ENCODE results near the gene CENPH. TPM values are rescaled to one million over a fixed set of nuclear protein-coding genes. Genes with fewer than 3 reads are reported as not detected.
A peak's percentile ranks its signal among the peaks of the same experiment; 100 is the strongest.

Gene CENPH
- total and polyA plus RNA-seq, 2 of the 13 experiments (the other 11 are each of a cell fraction or from before 2014, with no cell fraction given): 11.2 to 28.8 TPM

GRCh38 chr5:69206528-69207190 is 17.3 kb downstream of the CENPH start (continued):
- TF ChIP-seq ZBTB37 (CRISPR knock-in tag; IDR thresholded peaks at IDR 0.05) (no peak), SSRP1 (CRISPR knock-in tag; IDR thresholded peaks at IDR 0.05) (no peak), IKZF4 (CRISPR knock-in tag; IDR thresholded peaks at IDR 0.05; ENCODE audit: borderline replicate concordance, low read depth, not compliant biosample characterization) (no peak), ZNF710 (CRISPR knock-in tag; IDR thresholded peaks at IDR 0.05; ENCODE audit: borderline replicate concordance) (no peak), STAG1 (CRISPR knock-in tag; IDR thresholded peaks at IDR 0.05) (no peak), UBTF (CRISPR knock-in tag; IDR thresholded peaks at IDR 0.05) (no peak), ZSCAN9 (CRISPR knock-in tag; IDR thresholded peaks at IDR 0.05; ENCODE audit: borderline replicate concordance) (no peak), CSRNP1 (CRISPR knock-in tag; IDR thresholded peaks at IDR 0.05) (no peak), TRIM24 (CRISPR knock-in tag; IDR thresholded peaks at IDR 0.05) (no peak), GLI4 (CRISPR knock-in tag; IDR thresholded peaks at IDR 0.05; ENCODE audit: borderline replicate concordance) (no peak), RXRA (CRISPR knock-in tag; IDR thresholded peaks at IDR 0.05) (peak; percentile 19; the same call in 1 of the 2 replicates), TBX3 (IDR thresholded peaks at IDR 0.05; ENCODE audit: borderline replicate concordance) (no peak), ZNF512B (CRISPR knock-in tag; IDR thresholded peaks at IDR 0.05; ENCODE audit: borderline replicate concordance) (no peak), ZNF431 (CRISPR knock-in tag; IDR thresholded peaks at IDR 0.05; ENCODE audit: borderline replicate concordance, low read depth) (no peak), ZSCAN5A (CRISPR knock-in tag; IDR thresholded peaks at IDR 0.05; ENCODE audit: borderline replicate concordance) (no peak), KLF12 (CRISPR knock-in tag; IDR thresholded peaks at IDR 0.05; ENCODE audit: borderline replicate concordance) (no peak)

Data from HepG2 (cell line).